Measurements from ENCODE around the gene UACA.
"Not testable (repeated sequence)": the region's sequence is repeated elsewhere in the genome, so short reads cannot be mapped to it uniquely, and the experiment has no call there.

The UACA gene

DNA sequence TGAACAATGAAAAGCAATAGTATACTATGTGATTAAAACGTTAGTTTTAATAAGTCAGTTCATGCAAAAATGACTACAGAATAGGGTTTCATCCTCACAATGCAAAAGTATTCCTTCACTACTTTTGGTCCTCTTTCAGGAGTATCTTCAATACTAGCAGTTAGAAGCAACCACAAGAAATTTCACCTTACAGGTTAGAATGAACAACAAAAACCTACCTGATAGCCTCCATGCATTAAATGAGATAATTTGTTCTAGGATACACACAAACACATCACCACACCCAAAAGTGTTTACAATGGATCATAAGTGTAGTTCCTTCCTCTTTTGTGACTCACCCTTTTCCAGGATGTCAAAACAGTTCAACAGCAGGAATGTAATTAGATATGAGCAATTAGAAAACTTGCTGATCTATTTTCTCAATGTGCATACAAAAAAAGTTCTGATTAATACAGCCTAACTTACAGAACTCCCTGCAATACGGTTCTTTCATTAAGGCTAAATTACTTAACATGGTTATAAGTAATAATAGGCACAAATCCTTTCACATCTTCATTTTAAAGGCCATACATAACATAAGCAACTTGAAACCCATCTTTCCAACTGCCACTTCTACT, 21.6 kb downstream of the UACA start:
- no peak overlapping the region for H4K91ac ChIP-seq (ENCODE audit: low read depth, low read length, poor library complexity)
- H2BK15ac ChIP-seq (ENCODE audit: low read length) = no peak overlapping the region
- no peaks in the 10 kb centered on the region for H3K9me3 ChIP-seq (replicated peaks in 1 of 2; ENCODE audit: control insufficient read depth in 2 of 2, insufficient read depth in 1 of 2, low read depth in 1 of 2, low read length in 2 of 2)
- no peak overlapping the region for H3K4ac ChIP-seq (ENCODE audit: low read length)
- H3K23ac ChIP-seq (ENCODE audit: low read depth, low read length, poor library complexity) = no peak overlapping the region
- no peak overlapping the region for H3K18ac ChIP-seq (ENCODE audit: low read length)
- no peaks in the 10 kb centered on the region for H3K27me3 ChIP-seq (ENCODE audit: control insufficient read depth in 3 of 3, insufficient read depth in 3 of 3, low read depth in 1 of 3, low read length in 3 of 3)
- no peak overlapping the region for H3K9ac ChIP-seq (ENCODE audit: low read depth, low read length, poor library complexity)
- H3K4me3 ChIP-seq (ENCODE audit: low read length in 2 of 2) = no peak overlapping the region
- H3K27ac ChIP-seq (replicated peaks; ENCODE audit: low read length) = no peak overlapping the region
- no peak for DNase-seq (ENCODE audit: low spot score)
- no peak overlapping the region for H2AK5ac ChIP-seq (ENCODE audit: low read depth, low read length)
- H2BK5ac ChIP-seq (ENCODE audit: low read length) = no peak overlapping the region
- H2AFZ ChIP-seq (ENCODE audit: low read length) = no peak overlapping the region
- no peak overlapping the region for H2BK12ac ChIP-seq (ENCODE audit: low read length)
- H4K8ac ChIP-seq (ENCODE audit: low read depth, low read length) = no peak overlapping the region
- WGBS, 2 donors (ENCODE audit: extremely low coverage in 2 of 2, insufficient read length in 2 of 2, insufficient replicate concordance in 1 of 2) = no CpG with 5 or more reads among the region's 2 CpGs
- H2BK120ac ChIP-seq (ENCODE audit: low read depth, low read length) = no peak overlapping the region
- peaks cover 0 to 2% of the 10 kb centered on the region in 2 donors for H3K36me3 ChIP-seq (replicated peaks in 1 of 2; ENCODE audit: control insufficient read depth in 2 of 2, insufficient read depth in 2 of 2, low read length in 2 of 2)
- no peaks in the 10 kb centered on the region for H3K4me1 ChIP-seq (ENCODE audit: control insufficient read depth in 2 of 2, insufficient read depth in 1 of 2, low read depth in 1 of 2, low read length in 2 of 2)
- H3K79me1 ChIP-seq (ENCODE audit: low read depth, low read length) = no peaks in the 10 kb centered on the region
- H3K4me2 ChIP-seq (ENCODE audit: insufficient read depth, low read length, poor library complexity, severe bottlenecking) = no peak overlapping the region
- H3K14ac ChIP-seq (ENCODE audit: low read length) = no peak overlapping the region

DNA sequence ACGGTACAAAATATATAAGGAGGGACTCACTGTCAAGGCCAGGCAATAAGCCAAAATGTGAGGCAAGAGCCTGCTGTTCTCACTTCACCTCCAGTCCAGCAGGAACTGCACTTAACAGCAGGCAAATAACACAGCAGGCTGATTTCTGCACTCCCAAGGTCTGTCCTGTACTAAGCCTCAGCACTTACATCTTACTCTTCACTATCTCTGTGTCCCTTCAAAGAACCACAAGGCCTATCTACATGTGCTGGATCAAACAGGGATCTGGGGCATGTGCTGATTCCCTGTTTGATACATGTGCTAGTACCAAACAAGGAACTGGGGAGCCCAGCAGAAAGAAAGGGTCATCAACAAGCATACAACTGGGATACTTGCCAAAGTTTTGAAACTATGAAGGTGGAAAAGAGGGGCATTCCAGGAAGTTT, 22.2 kb downstream of the UACA start:
- Histone ChIP-seq H3K9me3 (replicated peaks in 1 of 2; ENCODE audit: control insufficient read depth in 2 of 2, insufficient read depth in 1 of 2, low read depth in 1 of 2, low read length in 2 of 2) (no peaks in the 10 kb centered on the region), H2AK5ac (ENCODE audit: low read depth, low read length) (no peak overlapping the region), H3K79me1 (ENCODE audit: low read depth, low read length) (no peaks in the 10 kb centered on the region), H3K4me2 (ENCODE audit: insufficient read depth, low read length, poor library complexity, severe bottlenecking) (no peak overlapping the region), H3K36me3 (replicated peaks in 1 of 2; ENCODE audit: control insufficient read depth in 2 of 2, insufficient read depth in 2 of 2, low read length in 2 of 2) (peaks cover 0 to 2% of the 10 kb centered on the region in 2 donors), H3K14ac (ENCODE audit: low read length) (no peak overlapping the region), H2BK5ac (ENCODE audit: low read length) (no peak overlapping the region), H3K4me3 (ENCODE audit: low read length in 2 of 2) (no peak overlapping the region), H3K18ac (ENCODE audit: low read length) (no peak overlapping the region), H2BK12ac (ENCODE audit: low read length) (no peak overlapping the region), H3K9ac (ENCODE audit: low read depth, low read length, poor library complexity) (no peak overlapping the region), H2BK120ac (ENCODE audit: low read depth, low read length) (no peak overlapping the region), H3K4me1 (ENCODE audit: control insufficient read depth in 2 of 2, insufficient read depth in 1 of 2, low read depth in 1 of 2, low read length in 2 of 2) (no peaks in the 10 kb centered on the region), H4K8ac (ENCODE audit: low read depth, low read length) (no peak overlapping the region), H2BK15ac (ENCODE audit: low read length) (no peak overlapping the region), H4K91ac (ENCODE audit: low read depth, low read length, poor library complexity) (no peak overlapping the region), H3K27me3 (ENCODE audit: control insufficient read depth in 3 of 3, insufficient read depth in 3 of 3, low read depth in 1 of 3, low read length in 3 of 3) (no peaks in the 10 kb centered on the region), H3K4ac (ENCODE audit: low read length) (no peak overlapping the region), H3K23ac (ENCODE audit: low read depth, low read length, poor library complexity) (no peak overlapping the region), H3K27ac (replicated peaks; ENCODE audit: low read length) (no peak overlapping the region), H2AFZ (ENCODE audit: low read length) (no peak overlapping the region)
- no CpG with 5 or more reads among the region's 1 CpG for WGBS, 2 donors (ENCODE audit: extremely low coverage in 2 of 2, insufficient read length in 2 of 2, insufficient replicate concordance in 1 of 2)
- no peak for DNase-seq (ENCODE audit: low spot score)

DNA sequence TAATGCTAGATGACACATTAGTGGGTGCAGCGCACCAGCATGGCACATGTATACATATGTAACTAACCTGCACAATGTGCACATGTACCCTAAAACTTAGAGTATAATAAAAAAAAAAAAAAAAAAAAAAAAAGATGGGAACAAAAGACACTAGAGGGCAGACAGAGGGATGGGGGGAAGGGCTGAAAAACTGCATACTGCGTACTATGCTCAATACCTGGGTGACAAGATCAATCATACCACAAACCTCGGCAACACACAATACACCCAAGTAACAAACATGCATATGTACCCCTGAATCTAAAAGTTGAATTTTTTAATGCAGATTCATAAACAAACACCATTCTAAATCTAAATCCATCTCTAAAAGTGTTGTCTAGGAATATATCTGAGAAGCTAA, 28.3 kb downstream of the UACA start:
- not testable (repeated sequence) for H3K4me2 ChIP-seq (ENCODE audit: insufficient read depth, low read length, poor library complexity, severe bottlenecking); H3K23ac ChIP-seq (ENCODE audit: low read depth, low read length, poor library complexity); H2AFZ ChIP-seq (ENCODE audit: low read length); H2BK120ac ChIP-seq (ENCODE audit: low read depth, low read length); DNase-seq (ENCODE audit: low spot score); H3K4me1 ChIP-seq (ENCODE audit: control insufficient read depth in 2 of 2, insufficient read depth in 1 of 2, low read depth in 1 of 2, low read length in 2 of 2); H3K27ac ChIP-seq (replicated peaks; ENCODE audit: low read length); H4K91ac ChIP-seq (ENCODE audit: low read depth, low read length, poor library complexity); H3K4ac ChIP-seq (ENCODE audit: low read length); H4K8ac ChIP-seq (ENCODE audit: low read depth, low read length); H3K79me1 ChIP-seq (ENCODE audit: low read depth, low read length); H3K14ac ChIP-seq (ENCODE audit: low read length); H2BK5ac ChIP-seq (ENCODE audit: low read length); H3K27me3 ChIP-seq (ENCODE audit: control insufficient read depth in 3 of 3, insufficient read depth in 3 of 3, low read depth in 1 of 3, low read length in 3 of 3); H3K4me3 ChIP-seq (ENCODE audit: low read length in 2 of 2); H3K9ac ChIP-seq (ENCODE audit: low read depth, low read length, poor library complexity); H2BK12ac ChIP-seq (ENCODE audit: low read length); H3K18ac ChIP-seq (ENCODE audit: low read length); H2AK5ac ChIP-seq (ENCODE audit: low read depth, low read length); H3K36me3 ChIP-seq (replicated peaks in 1 of 2; ENCODE audit: control insufficient read depth in 2 of 2, insufficient read depth in 2 of 2, low read length in 2 of 2); H3K9me3 ChIP-seq (replicated peaks in 1 of 2; ENCODE audit: control insufficient read depth in 2 of 2, insufficient read depth in 1 of 2, low read depth in 1 of 2, low read length in 2 of 2); H2BK15ac ChIP-seq (ENCODE audit: low read length)
- no CpG with 5 or more reads among the region's 3 CpGs for WGBS, 2 donors (ENCODE audit: extremely low coverage in 2 of 2, insufficient read length in 2 of 2, insufficient replicate concordance in 1 of 2)

DNA sequence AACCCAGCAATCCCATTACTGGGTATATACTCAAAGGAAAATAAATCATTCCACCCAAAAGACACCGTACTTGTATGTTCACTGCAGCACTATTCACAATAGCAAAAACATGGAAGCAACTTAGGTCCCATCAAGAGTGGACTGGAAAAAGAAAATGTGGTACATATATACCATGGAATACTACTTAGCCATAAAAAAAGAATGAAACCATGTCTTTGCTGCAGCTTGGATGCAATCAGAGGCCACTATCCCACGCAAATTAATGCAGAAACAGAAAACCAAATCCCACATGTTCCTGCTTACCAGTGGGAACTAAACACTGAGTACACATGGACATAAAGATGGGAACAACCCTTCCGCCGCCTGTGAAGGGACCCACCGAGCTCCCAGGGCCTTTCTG, 34.2 kb downstream of the UACA start:
- no peaks in the 10 kb centered on the region for H3K4me1 ChIP-seq (ENCODE audit: control insufficient read depth in 2 of 2, insufficient read depth in 1 of 2, low read depth in 1 of 2, low read length in 2 of 2)
- no peak overlapping the region for H3K14ac ChIP-seq (ENCODE audit: low read length)
- H2BK15ac ChIP-seq (ENCODE audit: low read length) = no peak overlapping the region
- no peak overlapping the region for H4K91ac ChIP-seq (ENCODE audit: low read depth, low read length, poor library complexity)
- no peaks in the 10 kb centered on the region for H3K79me1 ChIP-seq (ENCODE audit: low read depth, low read length)
- no peak overlapping the region for H2AK5ac ChIP-seq (ENCODE audit: low read depth, low read length)
- no peak overlapping the region for H2AFZ ChIP-seq (ENCODE audit: low read length)
- H3K4me2 ChIP-seq (ENCODE audit: insufficient read depth, low read length, poor library complexity, severe bottlenecking) = no peak overlapping the region
- H4K8ac ChIP-seq (ENCODE audit: low read depth, low read length) = no peak overlapping the region
- no peak overlapping the region for H3K9ac ChIP-seq (ENCODE audit: low read depth, low read length, poor library complexity)
- no peak overlapping the region for H3K18ac ChIP-seq (ENCODE audit: low read length)
- no peak overlapping the region for H2BK5ac ChIP-seq (ENCODE audit: low read length)
- H3K23ac ChIP-seq (ENCODE audit: low read depth, low read length, poor library complexity) = no peak overlapping the region
- no peaks in the 10 kb centered on the region for H3K36me3 ChIP-seq (replicated peaks in 1 of 2; ENCODE audit: control insufficient read depth in 2 of 2, insufficient read depth in 2 of 2, low read length in 2 of 2)
- no CpG with 5 or more reads among the region's 5 CpGs for WGBS, 2 donors (ENCODE audit: extremely low coverage in 2 of 2, insufficient read length in 2 of 2, insufficient replicate concordance in 1 of 2)
- H3K9me3 ChIP-seq (replicated peaks in 1 of 2; ENCODE audit: control insufficient read depth in 2 of 2, insufficient read depth in 1 of 2, low read depth in 1 of 2, low read length in 2 of 2) = no peaks in the 10 kb centered on the region
- no peak overlapping the region for H3K4me3 ChIP-seq (ENCODE audit: low read length in 2 of 2)
- no peaks in the 10 kb centered on the region for H3K27me3 ChIP-seq (ENCODE audit: control insufficient read depth in 3 of 3, insufficient read depth in 3 of 3, low read depth in 1 of 3, low read length in 3 of 3)
- H2BK12ac ChIP-seq (ENCODE audit: low read length) = no peak overlapping the region
- H3K4ac ChIP-seq (ENCODE audit: low read length) = no peak overlapping the region
- no peak overlapping the region for H2BK120ac ChIP-seq (ENCODE audit: low read depth, low read length)
- no peak for DNase-seq (ENCODE audit: low spot score)
- H3K27ac ChIP-seq (replicated peaks; ENCODE audit: low read length) = no peak overlapping the region

Measured in neuronal stem cell (in vitro differentiated cells).